Activated gamma-delta T cell treated with Interleukin-2 at 50 U/mL for 16 hours (primary cell): ENCODE data around the gene SLC4A1AP.

Experiments
- DNase-seq: peaks from one replicate; pipeline ENCODE4 v3.0.0-alpha.2; 2020

SLC4A1AP gene

GRCh38 chr2:27705851-27706622, 42.3 kb downstream of the SLC4A1AP start:
- DNase-seq, result no peak

- no peak for DNase-seq
Observed at GRCh38 chr2:27707462-27708256, 44.0 kb downstream of the SLC4A1AP start.

- DNase-seq, result no peak
Observed at GRCh38 chr2:27708257-27708654, 44.6 kb downstream of the SLC4A1AP start.

GRCh38 chr2:27708666-27709065, 45.0 kb downstream of the SLC4A1AP start:
- no peak for DNase-seq

- DNase-seq, result no peak
Observed at GRCh38 chr2:27709326-27709725, 45.6 kb downstream of the SLC4A1AP start.

GRCh38 chr2:27709960-27710575, 46.4 kb downstream of the SLC4A1AP start:
- DNase-seq, result no peak

GRCh38 chr2:27710640-27711430, 47.1 kb downstream of the SLC4A1AP start:
- no peak for DNase-seq

- DNase-seq, result no peak
Observed at GRCh38 chr2:27711804-27712203, 48.1 kb downstream of the SLC4A1AP start.

GRCh38 chr2:27712522-27712921, 48.8 kb downstream of the SLC4A1AP start:
- no peak for DNase-seq

GRCh38 chr2:27713201-27713600, 49.5 kb downstream of the SLC4A1AP start:
- no peak for DNase-seq

GRCh38 chr2:27714053-27714452, 50.4 kb downstream of the SLC4A1AP start:
- no peak for DNase-seq

- no peak for DNase-seq
Observed at GRCh38 chr2:27714851-27715291, 51.2 kb downstream of the SLC4A1AP start.

GRCh38 chr2:27715318-27716210, 51.9 kb downstream of the SLC4A1AP start:
- DNase-seq, result peak; percentile 18

GRCh38 chr2:27716301-27717069, 52.8 kb downstream of the SLC4A1AP start:
- DNase-seq, result no peak

- no peak for DNase-seq
Observed at GRCh38 chr2:27717070-27717795, 53.5 kb downstream of the SLC4A1AP start.

- peak; percentile 19 for DNase-seq
Observed at GRCh38 chr2:27720004-27720551, 56.4 kb downstream of the SLC4A1AP start.

GRCh38 chr2:27721335-27721734, 57.6 kb downstream of the SLC4A1AP start:
- no peak for DNase-seq

GRCh38 chr2:27721884-27722485, 58.3 kb downstream of the SLC4A1AP start:
- no peak for DNase-seq

- no peak for DNase-seq
Observed at GRCh38 chr2:27723372-27724144, 59.9 kb downstream of the SLC4A1AP start.
